ENCODE measurements around the gene TMSB10. TPM values are rescaled to one million over a fixed set of nuclear protein-coding genes. Genes with fewer than 3 reads are reported as not detected.

The TMSB10 gene
- total and polyA plus RNA-seq, 2 experiments from 2014 or later, result 834 to 2,942 TPM

GRCh38 chr2:84862006-84862405, 43.5 kb upstream of the TMSB10 start (continued):
- TF ChIP-seq REST (IDR thresholded peaks at IDR 0.05; ENCODE audit: unreplicated experiment) (no peak), EZH2phosphoT487 (IDR thresholded peaks at IDR 0.05; ENCODE audit: unreplicated experiment) (no peak), POLR2AphosphoS5 (IDR thresholded peaks at IDR 0.05; ENCODE audit: low read depth) (no peak), JUNB (IDR thresholded peaks at IDR 0.05; ENCODE audit: unreplicated experiment) (no peak), CREB1 (CRISPR knock-in tag; IDR thresholded peaks at IDR 0.05; ENCODE audit: low read depth) (no peak), NANOG (IDR thresholded peaks at IDR 0.05; ENCODE audit: borderline replicate concordance) (no peak), ETS1 (IDR thresholded peaks at IDR 0.05) (no peak), ZNF331 (CRISPR knock-in tag; IDR thresholded peaks at IDR 0.05; ENCODE audit: low read depth) (no peak), EZH2 (IDR thresholded peaks at IDR 0.05; ENCODE audit: low read depth, unreplicated experiment) (no peak)
- TF ChIP-seq, protein P1, sequence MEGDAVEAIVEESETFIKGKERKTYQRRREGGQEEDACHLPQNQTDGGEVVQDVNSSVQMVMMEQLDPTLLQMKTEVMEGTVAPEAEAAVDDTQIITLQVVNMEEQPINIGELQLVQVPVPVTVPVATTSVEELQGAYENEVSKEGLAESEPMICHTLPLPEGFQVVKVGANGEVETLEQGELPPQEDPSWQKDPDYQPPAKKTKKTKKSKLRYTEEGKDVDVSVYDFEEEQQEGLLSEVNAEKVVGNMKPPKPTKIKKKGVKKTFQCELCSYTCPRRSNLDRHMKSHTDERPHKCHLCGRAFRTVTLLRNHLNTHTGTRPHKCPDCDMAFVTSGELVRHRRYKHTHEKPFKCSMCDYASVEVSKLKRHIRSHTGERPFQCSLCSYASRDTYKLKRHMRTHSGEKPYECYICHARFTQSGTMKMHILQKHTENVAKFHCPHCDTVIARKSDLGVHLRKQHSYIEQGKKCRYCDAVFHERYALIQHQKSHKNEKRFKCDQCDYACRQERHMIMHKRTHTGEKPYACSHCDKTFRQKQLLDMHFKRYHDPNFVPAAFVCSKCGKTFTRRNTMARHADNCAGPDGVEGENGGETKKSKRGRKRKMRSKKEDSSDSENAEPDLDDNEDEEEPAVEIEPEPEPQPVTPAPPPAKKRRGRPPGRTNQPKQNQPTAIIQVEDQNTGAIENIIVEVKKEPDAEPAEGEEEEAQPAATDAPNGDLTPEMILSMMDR (conservative IDR thresholded peaks at IDR 0.05; ENCODE audit: low read depth in 2 of 2), result no peak

DNA sequence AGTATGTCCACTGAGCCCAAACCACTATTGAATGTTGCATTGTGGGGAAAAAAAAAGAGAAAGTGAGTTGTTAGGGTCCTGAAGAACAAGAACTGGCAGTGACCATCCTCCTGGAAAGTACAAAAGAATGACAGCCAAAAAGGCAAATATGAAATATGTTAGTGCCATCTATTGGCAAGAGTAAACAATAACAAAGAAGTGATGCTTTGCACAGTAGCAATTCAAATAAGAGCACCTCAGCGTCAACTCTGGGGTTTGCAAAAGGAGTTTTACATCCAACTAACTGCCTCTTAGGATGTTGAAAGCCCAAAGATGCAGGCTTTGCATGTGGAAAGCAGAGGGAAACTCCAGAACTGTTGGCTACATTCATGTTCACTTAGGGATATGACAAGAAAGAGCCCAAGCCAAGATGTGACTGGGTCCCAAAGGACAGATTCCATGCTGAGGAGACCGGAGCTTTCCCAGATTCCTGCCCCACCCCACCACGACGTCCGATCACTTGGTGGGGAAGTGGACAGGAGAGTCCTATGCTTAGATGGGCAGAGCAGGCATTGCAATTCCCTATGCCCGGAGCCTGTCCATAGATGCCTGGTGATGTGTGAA, 40.2 kb upstream of the TMSB10 start:
- H3K4me1 ChIP-seq (ENCODE audit: insufficient read depth), result peaks cover 5% of the 10 kb centered on the region; the same call in 1 of the 2 replicates
- H3K27ac Mint-ChIP-seq, result no peak overlapping the region
- H4K20me1 ChIP-seq (replicated peaks; ENCODE audit: insufficient read depth), result no peaks in the 10 kb centered on the region; the same call in 1 of the 2 replicates
- no peak overlapping the region for H3K4me3 Mint-ChIP-seq
- no peaks in the 10 kb centered on the region for H3F3A ChIP-seq (replicated peaks; ENCODE audit: low read depth)
- H3K9me3 Mint-ChIP-seq, result no peaks in the 10 kb centered on the region; the same call in 2 of the 3 replicates
- no peak overlapping the region for H3K4me2 ChIP-seq
- H3K27ac ChIP-seq (ENCODE audit: low read depth), result no peak overlapping the region
- peaks cover 10% of the 10 kb centered on the region for H3K4me1 Mint-ChIP-seq
- no peaks in the 10 kb centered on the region for H3K9me2 ChIP-seq (ENCODE audit: insufficient read depth)
- peaks cover 7% of the 10 kb centered on the region for H3K27me3 Mint-ChIP-seq (ENCODE audit: insufficient read depth, low read depth, poor library complexity)
- no peaks in the 10 kb centered on the region for H3K36me3 Mint-ChIP-seq (ENCODE audit: low read depth)
- no peak overlapping the region for H3K4me3 ChIP-seq
- DNase-seq (ENCODE audit: low spot score), result no peak
- H2AFZ ChIP-seq, result no peak overlapping the region
- no peak for ATAC-seq
- no peaks in the 10 kb centered on the region for H3K79me2 ChIP-seq (replicated peaks; ENCODE audit: insufficient read depth)
- no peaks in the 10 kb centered on the region for H3K27me3 ChIP-seq (ENCODE audit: insufficient read depth)
- H3K36me3 ChIP-seq (ENCODE audit: insufficient read depth), result no peaks in the 10 kb centered on the region
- TF ChIP-seq, protein P2, sequence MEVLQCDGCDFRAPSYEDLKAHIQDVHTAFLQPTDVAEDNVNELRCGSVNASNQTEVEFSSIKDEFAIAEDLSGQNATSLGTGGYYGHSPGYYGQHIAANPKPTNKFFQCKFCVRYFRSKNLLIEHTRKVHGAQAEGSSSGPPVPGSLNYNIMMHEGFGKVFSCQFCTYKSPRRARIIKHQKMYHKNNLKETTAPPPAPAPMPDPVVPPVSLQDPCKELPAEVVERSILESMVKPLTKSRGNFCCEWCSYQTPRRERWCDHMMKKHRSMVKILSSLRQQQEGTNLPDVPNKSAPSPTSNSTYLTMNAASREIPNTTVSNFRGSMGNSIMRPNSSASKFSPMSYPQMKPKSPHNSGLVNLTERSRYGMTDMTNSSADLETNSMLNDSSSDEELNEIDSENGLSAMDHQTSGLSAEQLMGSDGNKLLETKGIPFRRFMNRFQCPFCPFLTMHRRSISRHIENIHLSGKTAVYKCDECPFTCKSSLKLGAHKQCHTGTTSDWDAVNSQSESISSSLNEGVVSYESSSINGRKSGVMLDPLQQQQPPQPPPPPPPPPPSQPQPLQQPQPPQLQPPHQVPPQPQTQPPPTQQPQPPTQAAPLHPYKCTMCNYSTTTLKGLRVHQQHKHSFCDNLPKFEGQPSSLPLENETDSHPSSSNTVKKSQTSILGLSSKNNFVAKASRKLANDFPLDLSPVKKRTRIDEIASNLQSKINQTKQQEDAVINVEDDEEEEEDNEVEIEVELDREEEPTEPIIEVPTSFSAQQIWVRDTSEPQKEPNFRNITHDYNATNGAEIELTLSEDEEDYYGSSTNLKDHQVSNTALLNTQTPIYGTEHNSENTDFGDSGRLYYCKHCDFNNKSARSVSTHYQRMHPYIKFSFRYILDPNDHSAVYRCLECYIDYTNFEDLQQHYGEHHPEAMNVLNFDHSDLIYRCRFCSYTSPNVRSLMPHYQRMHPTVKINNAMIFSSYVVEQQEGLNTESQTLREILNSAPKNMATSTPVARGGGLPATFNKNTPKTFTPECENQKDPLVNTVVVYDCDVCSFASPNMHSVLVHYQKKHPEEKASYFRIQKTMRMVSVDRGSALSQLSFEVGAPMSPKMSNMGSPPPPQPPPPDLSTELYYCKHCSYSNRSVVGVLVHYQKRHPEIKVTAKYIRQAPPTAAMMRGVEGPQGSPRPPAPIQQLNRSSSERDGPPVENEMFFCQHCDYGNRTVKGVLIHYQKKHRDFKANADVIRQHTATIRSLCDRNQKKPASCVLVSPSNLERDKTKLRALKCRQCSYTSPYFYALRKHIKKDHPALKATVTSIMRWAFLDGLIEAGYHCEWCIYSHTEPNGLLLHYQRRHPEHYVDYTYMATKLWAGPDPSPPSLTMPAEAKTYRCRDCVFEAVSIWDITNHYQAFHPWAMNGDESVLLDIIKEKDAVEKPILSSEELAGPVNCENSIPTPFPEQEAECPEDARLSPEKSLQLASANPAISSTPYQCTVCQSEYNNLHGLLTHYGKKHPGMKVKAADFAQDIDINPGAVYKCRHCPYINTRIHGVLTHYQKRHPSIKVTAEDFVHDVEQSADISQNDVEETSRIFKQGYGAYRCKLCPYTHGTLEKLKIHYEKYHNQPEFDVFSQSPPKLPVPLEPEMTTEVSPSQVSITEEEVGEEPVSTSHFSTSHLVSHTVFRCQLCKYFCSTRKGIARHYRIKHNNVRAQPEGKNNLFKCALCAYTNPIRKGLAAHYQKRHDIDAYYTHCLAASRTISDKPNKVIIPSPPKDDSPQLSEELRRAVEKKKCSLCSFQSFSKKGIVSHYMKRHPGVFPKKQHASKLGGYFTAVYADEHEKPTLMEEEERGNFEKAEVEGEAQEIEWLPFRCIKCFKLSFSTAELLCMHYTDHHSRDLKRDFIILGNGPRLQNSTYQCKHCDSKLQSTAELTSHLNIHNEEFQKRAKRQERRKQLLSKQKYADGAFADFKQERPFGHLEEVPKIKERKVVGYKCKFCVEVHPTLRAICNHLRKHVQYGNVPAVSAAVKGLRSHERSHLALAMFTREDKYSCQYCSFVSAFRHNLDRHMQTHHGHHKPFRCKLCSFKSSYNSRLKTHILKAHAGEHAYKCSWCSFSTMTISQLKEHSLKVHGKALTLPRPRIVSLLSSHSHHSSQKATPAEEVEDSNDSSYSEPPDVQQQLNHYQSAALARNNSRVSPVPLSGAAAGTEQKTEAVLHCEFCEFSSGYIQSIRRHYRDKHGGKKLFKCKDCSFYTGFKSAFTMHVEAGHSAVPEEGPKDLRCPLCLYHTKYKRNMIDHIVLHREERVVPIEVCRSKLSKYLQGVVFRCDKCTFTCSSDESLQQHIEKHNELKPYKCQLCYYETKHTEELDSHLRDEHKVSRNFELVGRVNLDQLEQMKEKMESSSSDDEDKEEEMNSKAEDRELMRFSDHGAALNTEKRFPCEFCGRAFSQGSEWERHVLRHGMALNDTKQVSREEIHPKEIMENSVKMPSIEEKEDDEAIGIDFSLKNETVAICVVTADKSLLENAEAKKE (CRISPR knock-in tag; IDR thresholded peaks at IDR 0.05), result no peak

Data from GM23338 (cell line).